GM19397 (cell line): Measurements from ENCODE around the gene ATP5F1D.

ENCODE experiments used
- ATAC-seq: cut with Tn5 transposase; IDR thresholded peaks from one replicate; pipeline ENCODE4 v1.9.1; 2021; ENCODE audit warnings: mild to moderate bottlenecking, moderate library complexity; ENCODE audit not compliant: unreplicated experiment

The ATP5F1D gene

DNA sequence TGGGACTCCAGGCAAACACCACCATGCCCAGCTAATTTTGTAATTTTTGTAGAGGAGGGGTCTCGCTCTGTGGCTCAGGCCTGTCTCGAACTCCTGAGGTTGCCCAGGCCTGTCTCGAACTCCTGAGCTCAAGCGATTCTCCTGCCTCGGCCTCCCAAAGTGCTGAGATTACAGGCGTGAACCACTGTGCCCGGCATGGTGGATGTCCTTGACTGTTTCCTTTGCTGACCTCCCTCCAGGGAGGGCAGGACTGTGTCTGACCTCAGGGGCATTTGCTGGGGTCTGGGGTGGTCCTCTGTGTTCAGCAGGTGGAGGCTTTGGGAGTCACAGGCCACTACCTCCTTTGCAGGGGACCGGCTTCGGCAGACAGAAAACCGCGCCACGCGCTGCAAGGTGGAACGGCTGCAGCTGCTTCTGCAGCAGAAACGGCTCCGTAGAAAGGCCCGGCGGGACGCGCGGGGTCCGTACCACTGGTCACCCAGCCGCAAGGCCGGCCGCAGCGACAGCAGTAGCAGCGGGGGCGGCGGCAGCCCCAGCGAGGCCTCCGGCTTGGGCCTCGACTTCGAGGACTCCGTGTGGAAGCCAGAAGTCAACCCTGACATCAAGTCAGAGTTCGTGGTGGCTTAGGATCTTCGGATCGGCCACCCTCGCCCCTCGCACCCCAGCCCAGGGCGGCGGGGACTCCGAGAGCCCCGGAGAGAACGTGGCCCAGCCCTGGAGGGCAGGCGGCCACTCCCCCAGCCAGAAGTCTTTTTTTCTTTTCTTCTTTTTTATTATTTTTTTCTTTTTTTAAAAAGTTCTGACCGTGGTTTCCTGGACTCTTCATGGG is 15.3 kb downstream of the ATP5F1D start:
- no peak for ATAC-seq

- ATAC-seq: no peak
Measured at GRCh38 chr19:1257475-1258162, 16.1 kb downstream of the ATP5F1D start.

DNA sequence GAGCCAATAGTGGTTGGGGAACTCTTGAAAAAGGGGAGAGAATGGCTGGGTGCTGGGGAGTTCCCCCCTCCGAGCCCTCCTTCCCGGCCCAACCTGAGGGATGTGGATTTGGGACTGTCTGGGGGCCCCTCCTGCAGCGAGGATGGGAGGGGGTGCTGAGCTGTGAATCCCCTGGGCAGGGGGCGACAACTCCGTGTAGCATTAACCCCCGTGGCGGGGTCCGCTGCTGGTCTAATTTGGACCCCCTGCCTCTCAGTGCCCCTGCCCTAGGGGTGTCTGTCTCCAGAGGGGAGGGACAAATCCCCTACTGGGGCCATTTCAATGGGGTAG is 16.6 kb downstream of the ATP5F1D start:
- ATAC-seq: no peak

DNA sequence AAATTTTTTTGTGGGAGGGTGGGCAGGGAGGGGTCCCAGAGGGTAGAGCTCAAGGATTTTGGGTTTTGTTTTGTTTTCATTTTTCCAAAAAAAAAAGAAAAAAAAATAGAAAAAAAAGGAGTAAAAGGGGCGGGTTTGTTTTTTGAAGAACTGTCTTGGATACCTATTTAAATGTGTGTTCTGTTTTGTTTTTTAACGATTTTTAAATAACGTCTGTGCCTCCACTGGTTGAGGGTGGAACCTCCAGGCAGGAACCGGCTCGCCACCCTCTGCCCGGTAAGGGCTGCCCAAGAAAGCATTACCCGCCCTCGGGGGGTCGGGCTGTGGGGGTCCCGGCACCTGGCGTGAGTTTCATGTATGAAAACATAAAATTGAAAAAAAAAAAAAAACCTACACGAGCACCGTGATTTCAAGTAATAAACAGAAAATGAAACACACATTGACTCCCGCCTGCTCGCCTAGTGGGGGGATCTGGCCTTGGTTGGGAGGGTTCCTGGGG is 17.2 kb downstream of the ATP5F1D start:
- ATAC-seq: no peak

DNA sequence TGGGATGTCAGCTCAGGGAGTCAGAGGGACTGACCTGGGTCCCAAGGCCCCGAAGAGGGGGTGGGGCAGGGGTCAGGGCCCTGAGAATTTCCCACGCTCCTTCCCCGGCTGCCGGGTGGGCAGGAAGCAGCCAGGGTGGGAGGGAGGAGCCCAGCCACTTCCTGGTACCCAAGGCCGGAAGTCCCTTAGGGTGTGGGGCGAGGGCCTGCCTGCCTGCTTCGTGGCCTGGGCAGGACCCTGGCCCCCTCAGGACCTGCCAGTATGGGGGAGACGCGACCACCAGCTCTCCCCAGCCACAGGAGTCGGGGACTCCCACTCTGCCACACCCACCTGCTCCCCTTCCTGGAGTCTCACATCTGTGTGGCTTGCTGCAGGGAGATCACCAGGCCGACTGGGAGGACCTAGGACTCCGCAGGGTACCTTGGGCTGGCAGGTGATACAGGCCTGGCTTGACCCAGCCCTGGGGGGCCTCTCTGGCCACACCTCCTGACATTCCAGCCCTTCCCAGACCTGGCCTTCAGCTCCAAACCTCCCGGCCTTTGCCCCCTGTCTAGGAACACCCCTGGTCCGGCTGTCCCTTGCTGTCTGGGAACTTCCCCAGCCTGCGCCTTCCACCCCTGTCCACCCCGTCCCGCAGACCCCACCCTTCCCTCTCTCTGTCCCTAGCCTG is 17.8 kb downstream of the ATP5F1D start:
- no peak for ATAC-seq

GRCh38 chr19:1259876-1260748 is 18.6 kb downstream of the ATP5F1D start:
- ATAC-seq: peak; percentile 3

DNA sequence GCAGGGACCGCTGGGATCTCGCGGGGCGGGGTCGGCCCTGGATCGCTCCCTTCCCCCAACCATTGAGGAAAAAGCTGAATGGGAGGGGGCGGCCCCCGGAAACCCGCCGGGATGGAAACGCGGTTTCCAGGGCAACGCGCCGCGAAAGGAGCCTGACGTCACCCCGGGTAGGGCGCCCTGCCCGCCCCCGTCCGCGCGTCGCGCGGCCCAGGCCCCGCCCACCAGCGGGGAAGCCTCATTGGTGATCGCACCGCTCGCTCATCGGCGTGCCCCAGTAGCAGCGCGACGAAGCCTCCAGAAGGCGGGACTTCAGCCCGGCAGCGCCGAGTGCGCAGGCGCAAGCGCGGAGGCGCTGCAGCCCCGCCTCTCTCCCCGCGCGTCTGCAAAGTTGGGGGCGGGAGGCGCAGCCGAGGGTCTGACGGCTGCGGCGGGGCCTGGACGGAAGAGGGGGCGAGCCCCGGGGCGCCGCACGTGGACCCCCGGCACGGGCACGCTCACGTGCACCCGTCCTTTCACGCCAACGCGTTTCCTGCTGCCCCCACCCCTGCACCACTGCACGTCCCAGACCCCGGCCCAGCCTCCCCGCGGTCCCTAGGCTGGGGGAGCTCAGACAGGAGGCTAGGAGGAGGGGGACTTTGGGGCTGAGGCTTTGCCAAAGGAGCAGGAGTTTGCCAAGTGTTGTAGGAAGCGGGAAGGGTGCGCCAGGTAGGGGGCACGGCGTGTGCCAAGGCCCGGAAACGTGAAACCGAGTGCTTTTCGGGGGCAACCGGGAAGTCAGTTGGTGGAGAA is 19.4 kb downstream of the ATP5F1D start:
- ATAC-seq: peak; percentile 67

GRCh38 chr19:1261538-1261797 is 19.9 kb downstream of the ATP5F1D start:
- no peak for ATAC-seq

DNA sequence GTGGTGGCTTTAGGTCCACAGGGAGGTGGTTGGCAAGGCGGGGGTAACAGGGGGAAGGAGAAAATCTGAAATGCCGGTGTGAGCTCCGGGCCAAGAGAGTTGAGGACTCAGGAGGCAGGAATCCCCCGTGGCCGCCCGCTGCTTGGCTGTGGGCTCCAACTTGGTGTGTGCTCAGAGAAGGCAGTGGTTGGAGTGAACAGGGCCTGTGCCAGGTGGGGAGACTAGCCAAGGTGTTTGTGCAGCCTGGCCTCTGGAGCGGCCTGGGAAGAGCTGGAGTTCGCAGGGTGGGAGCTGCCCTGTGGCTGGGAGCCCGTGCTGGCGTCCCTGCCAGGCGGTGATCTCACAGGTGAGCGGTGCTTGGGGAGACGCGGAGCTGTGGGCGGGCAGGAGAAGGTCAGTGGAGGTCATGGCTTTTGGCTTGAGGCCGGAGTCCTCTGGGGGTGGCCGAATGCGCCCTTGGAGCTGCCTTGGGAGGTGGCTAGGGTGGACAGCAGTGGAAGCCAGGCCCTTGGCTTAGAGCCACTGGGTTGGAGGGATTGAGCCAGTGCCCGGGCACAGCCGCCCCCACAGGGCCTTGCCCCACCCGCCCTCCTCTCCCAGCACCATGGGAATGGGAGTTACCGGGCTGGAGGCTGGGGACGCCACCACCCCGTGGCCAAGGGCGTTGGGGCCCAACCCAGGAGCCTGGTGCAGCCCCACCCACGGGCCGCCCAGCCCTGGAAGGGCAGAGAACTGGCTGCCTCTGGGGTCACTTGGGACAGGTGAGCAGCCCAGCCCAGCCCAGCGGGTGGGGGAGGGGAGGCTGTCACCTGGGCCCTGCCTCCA is 20.5 kb downstream of the ATP5F1D start:
- ATAC-seq: no peak

- no peak for ATAC-seq
Measured at GRCh38 chr19:1262623-1263123, 21.1 kb downstream of the ATP5F1D start.

GRCh38 chr19:1263188-1263587 is 21.6 kb downstream of the ATP5F1D start:
- ATAC-seq: no peak

- no peak for ATAC-seq
Measured at GRCh38 chr19:1264801-1265614, 23.5 kb downstream of the ATP5F1D start.

DNA sequence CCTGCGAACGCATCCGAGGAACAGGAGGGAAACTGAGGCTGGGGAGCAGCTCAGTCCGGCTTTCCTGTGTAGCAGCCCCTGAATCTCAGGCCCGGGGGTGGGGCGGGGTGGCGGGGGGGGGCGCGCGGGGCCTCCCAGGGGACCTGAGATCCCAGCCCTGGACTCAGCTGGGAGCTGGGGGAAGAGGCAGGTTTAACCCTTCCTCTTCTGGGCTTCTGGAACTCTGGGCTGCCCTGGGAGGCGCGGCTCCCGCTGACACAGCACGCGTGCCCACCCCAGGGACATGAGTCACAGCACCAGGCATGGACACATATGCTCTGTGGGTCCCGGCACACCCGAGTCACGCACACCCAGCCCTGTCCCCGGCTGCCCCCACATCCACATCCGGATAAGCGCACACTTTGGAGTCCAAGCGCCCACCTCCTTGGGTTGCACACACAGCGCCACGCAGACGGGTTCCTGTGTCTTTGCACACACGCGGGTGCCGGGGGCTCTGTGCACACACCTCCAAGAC is 24.1 kb downstream of the ATP5F1D start:
- no peak for ATAC-seq

- peak; percentile 33 for ATAC-seq
Measured at GRCh38 chr19:1266129-1266915, 24.8 kb downstream of the ATP5F1D start.

- ATAC-seq: peak; percentile 17
Measured at GRCh38 chr19:1266916-1267476, 25.4 kb downstream of the ATP5F1D start.

DNA sequence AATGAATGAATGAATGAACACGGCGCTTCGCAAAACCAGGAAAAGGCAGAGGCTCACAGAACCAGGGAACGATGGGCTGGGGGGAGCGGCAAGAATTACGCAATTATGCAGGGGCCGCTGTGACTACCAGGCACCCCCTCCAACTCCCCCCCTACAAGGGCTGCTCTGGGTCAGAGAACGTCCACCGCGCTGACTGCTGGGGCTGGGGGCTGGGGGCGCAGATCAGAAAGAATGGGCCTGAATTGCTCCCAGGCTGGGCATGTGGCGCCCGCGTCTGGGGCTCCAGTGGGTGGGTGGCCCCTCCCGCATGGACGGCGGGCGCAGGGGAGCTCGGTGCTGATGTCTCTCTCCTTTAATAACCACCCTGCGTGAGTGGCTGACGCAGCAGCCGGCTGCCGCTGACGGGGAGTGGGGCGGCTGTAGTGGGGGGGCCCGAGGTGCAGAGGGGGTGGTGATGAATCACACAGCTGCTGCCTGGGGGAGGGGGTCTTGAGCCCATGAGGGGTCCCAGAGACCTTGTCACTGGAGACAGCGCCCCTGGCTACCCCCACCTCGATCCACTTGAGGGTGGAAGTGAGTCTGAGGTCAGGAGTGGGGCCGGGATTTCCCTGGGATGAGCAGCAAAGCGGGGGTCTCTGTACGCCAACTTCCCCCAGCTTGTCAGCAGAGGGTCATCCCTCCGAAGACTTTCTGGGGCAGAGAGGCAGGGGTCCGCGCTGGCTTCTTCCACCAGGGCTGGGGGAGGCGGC is 26.1 kb downstream of the ATP5F1D start:
- no peak for ATAC-seq
